ENCODE measurements around the gene TTC28. TPM values are rescaled to one million over a fixed set of nuclear protein-coding genes. Genes with fewer than 3 reads are reported as not detected.

The TTC28 gene
- total RNA-seq, 1 experiment from 2014 or later, result 0.12 TPM

GRCh38 chr22:28332410-28332809 is 347.2 kb downstream of the TTC28 start:
- peaks cover 50% of the 10 kb centered on the region for H3K27me3 ChIP-seq (ENCODE audit: insufficient read depth, low read length)
- ChIA-PET CTCF (no interaction called here), POLR2A (no interaction called here), RAD21 (ENCODE audit: low non-redundant PET in 1 of 2, low total read pairs in 2 of 2, uncharacterized antibody in 2 of 2, unreplicated experiment in 2 of 2) (no interaction called here)
- H3K9ac ChIP-seq (ENCODE audit: low read length), result no peak overlapping the region
- no peak overlapping the region for H3K4me3 ChIP-seq (replicated peaks in 1 of 2; ENCODE audit: low read depth in 1 of 2, low read length in 2 of 2)
- no peak for DNase-seq (ENCODE audit: low read depth, low spot score)
- no peaks in the 10 kb centered on the region for H3K9me2 ChIP-seq (ENCODE audit: insufficient read depth)
- no peaks in the 10 kb centered on the region; the same call in 1 of the 2 replicates for H4K20me1 ChIP-seq (ENCODE audit: insufficient read depth)
- H3K79me2 ChIP-seq (ENCODE audit: insufficient read depth, low read length), result no peaks in the 10 kb centered on the region
- H3K4me2 ChIP-seq (ENCODE audit: low read length), result no peak overlapping the region
- no peak for ATAC-seq
- H3K27ac ChIP-seq (ENCODE audit: low read depth, low read length), result no peak overlapping the region
- no peaks in the 10 kb centered on the region for H3K36me3 ChIP-seq (ENCODE audit: control insufficient read depth in 1 of 2, insufficient read depth in 2 of 2, low read length in 2 of 2)
- no peaks in the 10 kb centered on the region for H3K4me1 ChIP-seq (ENCODE audit: control insufficient read depth in 1 of 2, insufficient read depth in 2 of 2, low read length in 2 of 2)
- no peak for TF ChIP-seq SIN3A (IDR thresholded peaks at IDR 0.05; ENCODE audit: low read depth)
- TF ChIP-seq MAX (IDR thresholded peaks at IDR 0.05), result no peak
- no peak for TF ChIP-seq ATF3 (IDR thresholded peaks at IDR 0.05)
- no peak for TF ChIP-seq SP1 (IDR thresholded peaks at IDR 0.05; ENCODE audit: low read depth)
- TF ChIP-seq ZNF274 (IDR thresholded peaks at IDR 0.05; ENCODE audit: low read depth, low read length), result no peak
- H3K9me3 ChIP-seq (ENCODE audit: control insufficient read depth in 1 of 2, insufficient read depth in 1 of 2, low read depth in 1 of 2, low read length in 2 of 2), result no peaks in the 10 kb centered on the region
- intact Hi-C loops (cut with micrococcal nuclease), result no loop called here
- no TSS peak for BruUV-seq (replicated peaks)
- H2AFZ ChIP-seq (ENCODE audit: low read depth, low read length, poor library complexity, severe bottlenecking), result no peak overlapping the region

- Histone ChIP-seq H3K9me3 (ENCODE audit: control insufficient read depth in 1 of 2, insufficient read depth in 1 of 2, low read depth in 1 of 2, low read length in 2 of 2) (no peaks in the 10 kb centered on the region), H3K4me3 (replicated peaks in 1 of 2; ENCODE audit: low read depth in 1 of 2, low read length in 2 of 2) (no peak overlapping the region), H3K27me3 (ENCODE audit: insufficient read depth, low read length) (peaks cover 55% of the 10 kb centered on the region), H2AFZ (ENCODE audit: low read depth, low read length, poor library complexity, severe bottlenecking) (no peak overlapping the region), H3K79me2 (ENCODE audit: insufficient read depth, low read length) (no peaks in the 10 kb centered on the region), H3K4me1 (ENCODE audit: control insufficient read depth in 1 of 2, insufficient read depth in 2 of 2, low read length in 2 of 2) (no peaks in the 10 kb centered on the region), H3K36me3 (ENCODE audit: control insufficient read depth in 1 of 2, insufficient read depth in 2 of 2, low read length in 2 of 2) (no peaks in the 10 kb centered on the region), H4K20me1 (ENCODE audit: insufficient read depth) (no peaks in the 10 kb centered on the region; the same call in 1 of the 2 replicates), H3K27ac (ENCODE audit: low read depth, low read length) (no peak overlapping the region), H3K4me2 (ENCODE audit: low read length) (no peak overlapping the region), H3K9me2 (ENCODE audit: insufficient read depth) (no peaks in the 10 kb centered on the region), H3K9ac (ENCODE audit: low read length) (no peak overlapping the region)
- ATAC-seq (no peak), DNase-seq (ENCODE audit: low read depth, low spot score) (no peak)
- TF ChIP-seq RAD21 (IDR thresholded peaks at IDR 0.05; ENCODE audit: low read depth) (no peak), ELF1 (IDR thresholded peaks at IDR 0.05; ENCODE audit: borderline replicate concordance, low read depth) (no peak)
- ChIA-PET CTCF (no interaction called here), RAD21 (ENCODE audit: low non-redundant PET in 1 of 2, low total read pairs in 2 of 2, uncharacterized antibody in 2 of 2, unreplicated experiment in 2 of 2) (no interaction called here), POLR2A (no interaction called here)
- intact Hi-C loops (cut with micrococcal nuclease), result no loop called here
- BruUV-seq (replicated peaks), result no TSS peak
Observed at GRCh38 chr22:28331695-28332094, 347.9 kb downstream of the TTC28 start.
